PC-3 (cell line): ENCODE data around the gene AKR1C8.
"Not testable (repeated sequence)": the region's sequence is repeated elsewhere in the genome, so short reads cannot be mapped to it uniquely, and the experiment has no call there.

Source experiments
- EZH2 ChIP-seq: fragments of 300-600 bp; sonication (generic); IDR thresholded peaks from one replicate; pipeline ENCODE4 v1.6.1; 2017; ENCODE audit warnings: antibody characterized with exemption, mild to moderate bottlenecking, low read length; ENCODE audit not compliant: unreplicated experiment
- TF ChIP-seq, protein P1 (sequence below): fragments of 300-600 bp; sonication (generic); conservative IDR thresholded peaks from 2 replicates; pipeline ENCODE4 v1.5.1; 2017; ENCODE audit warnings: antibody characterized with exemption, low read depth, mild to moderate bottlenecking, low read length

DNA sequence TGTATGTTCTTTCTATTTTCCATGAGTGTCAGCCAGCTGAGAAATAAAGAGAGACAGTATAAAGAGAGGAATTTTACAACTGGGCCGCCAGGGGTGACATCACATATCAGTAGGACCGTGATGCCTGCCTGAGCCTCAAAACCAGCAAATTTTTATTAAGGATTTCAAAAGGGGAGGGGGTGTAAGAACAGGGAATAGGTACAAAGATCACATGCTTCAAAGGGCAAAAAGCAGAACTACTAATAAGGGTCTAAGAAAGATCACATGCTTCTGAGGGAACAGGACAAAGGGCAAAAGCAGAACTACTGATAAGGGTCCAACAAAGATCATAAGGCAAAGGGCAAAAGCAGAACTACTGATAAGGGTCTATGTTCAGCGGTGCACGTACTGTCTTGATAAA is 47.3 kb downstream of the AKR1C8 start:
- TF ChIP-seq EZH2 = not testable (repeated sequence)
- TF ChIP-seq, protein P1, sequence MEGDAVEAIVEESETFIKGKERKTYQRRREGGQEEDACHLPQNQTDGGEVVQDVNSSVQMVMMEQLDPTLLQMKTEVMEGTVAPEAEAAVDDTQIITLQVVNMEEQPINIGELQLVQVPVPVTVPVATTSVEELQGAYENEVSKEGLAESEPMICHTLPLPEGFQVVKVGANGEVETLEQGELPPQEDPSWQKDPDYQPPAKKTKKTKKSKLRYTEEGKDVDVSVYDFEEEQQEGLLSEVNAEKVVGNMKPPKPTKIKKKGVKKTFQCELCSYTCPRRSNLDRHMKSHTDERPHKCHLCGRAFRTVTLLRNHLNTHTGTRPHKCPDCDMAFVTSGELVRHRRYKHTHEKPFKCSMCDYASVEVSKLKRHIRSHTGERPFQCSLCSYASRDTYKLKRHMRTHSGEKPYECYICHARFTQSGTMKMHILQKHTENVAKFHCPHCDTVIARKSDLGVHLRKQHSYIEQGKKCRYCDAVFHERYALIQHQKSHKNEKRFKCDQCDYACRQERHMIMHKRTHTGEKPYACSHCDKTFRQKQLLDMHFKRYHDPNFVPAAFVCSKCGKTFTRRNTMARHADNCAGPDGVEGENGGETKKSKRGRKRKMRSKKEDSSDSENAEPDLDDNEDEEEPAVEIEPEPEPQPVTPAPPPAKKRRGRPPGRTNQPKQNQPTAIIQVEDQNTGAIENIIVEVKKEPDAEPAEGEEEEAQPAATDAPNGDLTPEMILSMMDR = not testable (repeated sequence)
